SIG-M5 (cell line): ENCODE data around the gene MMP3.

ENCODE experiments used
- DNase-seq: peaks from one replicate; lab custom pipeline; 2025; lab: John Stamatoyannopoulos, UW

The MMP3 gene

DNA sequence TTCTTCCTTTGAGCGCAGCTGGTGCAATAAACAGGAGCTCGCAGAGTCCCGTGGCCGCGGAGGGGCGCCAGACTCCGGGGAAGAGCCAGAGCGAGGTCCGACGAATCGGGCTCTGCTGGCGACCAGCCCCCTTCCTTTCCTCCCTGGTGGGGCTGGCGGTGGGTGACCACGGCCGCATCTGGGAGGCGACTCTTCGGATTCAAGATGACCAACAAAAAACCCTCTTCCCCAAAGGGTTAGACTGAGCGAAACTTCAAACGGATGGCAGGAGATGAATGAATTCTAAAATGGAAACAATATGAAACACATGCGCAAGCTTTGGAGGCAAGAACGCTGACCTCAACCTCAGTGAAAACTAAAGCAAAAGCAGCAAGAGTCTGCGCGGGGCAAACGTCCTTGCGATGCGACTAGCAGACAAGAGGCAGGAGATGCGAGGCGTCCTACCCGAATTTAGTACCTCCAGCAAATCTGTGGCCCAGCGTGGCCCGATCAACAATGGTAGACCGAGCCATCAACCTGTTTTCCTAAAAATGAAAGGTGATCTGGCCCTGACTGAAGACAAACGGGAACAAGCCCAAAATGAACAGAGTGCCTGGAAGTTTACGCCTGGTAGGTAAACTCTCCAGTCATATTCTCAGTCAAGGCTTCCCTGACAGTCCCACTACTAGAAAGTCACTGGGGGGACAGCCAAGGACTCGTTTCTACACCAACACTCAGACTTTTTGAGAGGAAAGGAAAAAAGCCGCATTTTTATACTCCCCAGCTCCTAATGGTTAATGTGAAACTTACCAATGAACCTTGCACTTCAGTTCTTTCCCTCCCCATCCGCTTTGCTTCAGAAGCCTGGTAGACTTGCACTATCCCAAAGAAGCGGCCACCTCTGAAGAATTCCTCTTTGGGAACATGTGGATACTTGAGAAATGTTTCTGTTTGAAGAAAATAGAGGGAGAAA, 11.6 kb downstream of the MMP3 start:
- no peak for DNase-seq

DNA sequence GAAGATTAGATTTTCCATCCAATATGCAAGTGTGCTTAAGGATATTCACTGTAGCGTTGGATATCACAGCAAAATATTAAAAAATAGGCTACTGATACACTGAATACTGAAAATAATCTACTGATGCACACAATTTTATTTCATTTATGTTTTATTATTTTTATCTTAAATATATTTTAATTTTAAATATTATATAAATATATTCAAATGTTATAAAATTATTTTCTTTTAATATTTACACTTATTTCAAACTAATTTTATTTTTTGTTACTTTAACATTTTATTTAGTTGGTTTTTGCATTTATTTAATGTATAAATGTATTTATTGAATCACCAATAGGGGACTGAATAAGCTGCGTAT, 12.3 kb downstream of the MMP3 start:
- DNase-seq, result no peak

DNA sequence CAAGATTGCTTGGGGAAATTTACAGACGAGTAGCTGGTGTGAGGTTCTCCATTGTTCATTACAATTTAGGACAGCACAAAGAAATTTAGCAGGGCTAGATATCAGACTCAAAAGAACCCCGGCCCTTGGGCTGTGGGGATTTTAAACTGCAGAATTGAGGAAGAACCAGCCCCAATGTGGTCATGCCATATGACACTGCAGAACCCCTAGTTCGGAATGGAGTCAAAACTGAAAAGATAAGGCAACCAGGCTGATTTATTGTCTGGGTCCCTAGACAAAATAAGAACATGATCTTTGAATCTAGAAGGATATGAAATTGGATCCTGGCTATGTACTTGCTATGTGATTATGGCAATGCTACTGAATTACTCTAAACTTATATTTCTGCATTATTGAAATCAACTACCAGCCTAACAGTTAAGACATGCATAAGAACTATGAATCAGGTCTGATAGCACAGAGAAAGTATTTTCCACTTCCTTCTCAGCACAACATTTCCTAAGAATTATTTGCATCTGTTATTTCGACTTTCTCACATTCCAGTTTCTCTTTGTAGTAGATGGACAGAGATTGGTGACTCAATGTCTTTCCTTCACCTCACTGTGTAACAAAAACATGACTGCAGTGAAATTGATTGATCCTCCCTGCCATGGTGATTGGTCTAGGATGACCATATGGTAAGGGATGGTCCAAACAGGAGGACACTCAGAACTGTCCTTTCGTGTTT, 13.2 kb downstream of the MMP3 start:
- no peak for DNase-seq

DNA sequence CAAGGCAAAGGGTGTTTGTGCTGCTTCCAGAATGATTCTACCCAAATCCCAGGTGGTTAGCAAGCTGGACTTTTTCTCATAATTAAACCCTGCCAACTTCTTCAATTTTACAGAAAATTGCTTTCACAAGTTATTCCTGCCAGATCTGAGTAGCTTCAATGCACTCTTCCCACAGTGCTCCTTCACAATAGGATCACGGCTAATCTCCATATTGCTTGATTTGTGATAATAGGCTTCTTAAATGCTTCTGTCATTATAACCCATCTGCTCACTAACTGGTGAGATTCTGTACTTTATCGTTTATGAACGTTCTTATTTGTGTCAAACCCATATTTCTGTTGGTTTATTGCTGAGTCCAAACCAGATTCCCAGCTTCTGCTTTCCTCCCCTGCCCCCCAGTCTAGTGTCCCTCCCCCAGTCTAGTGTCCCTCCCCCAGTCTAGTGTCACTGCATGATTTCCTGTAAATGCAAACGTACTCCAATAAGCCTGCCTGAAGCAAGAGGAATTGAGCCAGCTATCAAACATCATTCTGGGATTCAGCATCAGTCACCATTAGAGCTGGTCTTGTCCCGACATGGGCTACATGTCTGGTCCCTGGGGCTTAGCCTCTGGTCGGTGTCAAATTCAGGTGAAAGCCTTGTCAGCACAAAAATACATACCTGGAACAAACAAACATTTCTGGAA, 14.0 kb downstream of the MMP3 start:
- no peak for DNase-seq

DNA sequence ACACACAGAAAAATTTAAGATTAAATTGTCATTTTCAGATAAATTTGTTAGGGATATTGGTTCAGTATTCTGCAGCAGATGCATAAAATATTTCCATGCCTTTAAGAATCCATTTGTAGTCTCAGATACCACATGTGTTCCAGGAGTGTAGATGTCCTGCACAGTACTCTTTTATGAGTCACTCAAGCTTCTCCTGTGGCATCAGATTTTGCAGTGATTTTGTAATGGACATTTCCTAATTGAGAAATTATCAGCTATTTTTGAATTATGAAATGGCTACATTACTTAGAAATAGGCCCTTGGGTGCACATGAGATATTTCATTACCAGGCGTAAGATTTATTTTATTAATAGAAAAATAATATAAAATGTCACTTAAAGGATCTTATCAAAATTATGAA, 18.9 kb downstream of the MMP3 start:
- DNase-seq, result no peak

DNA sequence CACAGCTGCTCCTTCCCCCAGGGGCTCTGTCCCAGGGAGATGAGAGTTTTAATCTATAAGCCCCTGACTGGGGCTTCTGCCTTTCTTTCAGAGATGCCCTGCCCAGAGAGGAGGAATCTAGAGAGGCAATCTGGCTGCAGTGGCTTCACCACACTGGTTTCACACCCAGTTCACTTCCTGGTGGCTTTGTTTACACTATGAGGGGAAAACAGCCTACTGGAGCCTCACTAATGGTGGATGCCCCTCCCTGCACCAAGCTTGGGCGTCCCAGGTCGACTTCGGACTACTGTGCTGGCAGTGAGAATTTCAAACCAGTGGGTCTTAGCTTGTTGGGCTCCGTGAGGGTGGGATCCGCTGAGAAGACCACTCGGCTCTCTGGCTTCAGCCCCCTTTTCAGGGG, 23.9 kb downstream of the MMP3 start:
- DNase-seq, result no peak

DNA sequence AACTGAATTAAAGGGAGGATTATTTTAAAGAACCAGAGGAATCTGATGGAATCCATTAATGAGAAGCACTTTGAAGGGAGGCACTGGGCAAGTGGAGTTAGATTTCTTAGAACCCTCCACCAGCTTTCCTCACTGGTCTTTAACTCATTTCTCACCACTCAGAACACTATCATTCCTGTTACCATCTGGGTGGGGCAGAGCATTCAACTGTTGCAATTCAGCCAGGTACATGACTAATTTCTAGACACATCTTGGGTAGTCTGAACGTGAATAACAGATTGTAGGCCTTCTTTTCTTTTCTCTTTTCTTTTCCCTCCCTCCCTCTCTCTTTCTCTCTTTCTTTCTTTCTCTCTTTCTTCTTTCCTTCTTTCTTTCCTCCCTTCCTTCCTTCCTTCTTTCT, 29.9 kb downstream of the MMP3 start:
- no peak for DNase-seq

DNA sequence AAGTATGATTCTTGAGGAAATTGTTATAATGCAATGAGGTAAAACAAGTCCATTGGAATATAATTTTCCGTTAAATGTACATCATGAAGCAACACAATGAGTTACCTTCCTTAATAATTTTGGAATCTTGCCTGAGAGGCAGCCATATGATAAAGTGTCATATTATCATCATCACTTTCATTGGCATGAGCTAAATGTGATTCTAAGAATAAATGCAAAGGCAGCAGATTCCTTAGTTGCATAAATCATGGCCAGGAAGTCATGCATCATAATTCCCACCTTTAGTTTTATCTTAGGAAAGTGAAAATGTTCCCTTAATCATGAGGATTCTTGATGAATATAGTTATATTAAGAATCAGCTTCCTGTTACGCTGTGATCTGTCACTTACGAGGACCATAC, 31.2 kb downstream of the MMP3 start:
- DNase-seq, result no peak

DNA sequence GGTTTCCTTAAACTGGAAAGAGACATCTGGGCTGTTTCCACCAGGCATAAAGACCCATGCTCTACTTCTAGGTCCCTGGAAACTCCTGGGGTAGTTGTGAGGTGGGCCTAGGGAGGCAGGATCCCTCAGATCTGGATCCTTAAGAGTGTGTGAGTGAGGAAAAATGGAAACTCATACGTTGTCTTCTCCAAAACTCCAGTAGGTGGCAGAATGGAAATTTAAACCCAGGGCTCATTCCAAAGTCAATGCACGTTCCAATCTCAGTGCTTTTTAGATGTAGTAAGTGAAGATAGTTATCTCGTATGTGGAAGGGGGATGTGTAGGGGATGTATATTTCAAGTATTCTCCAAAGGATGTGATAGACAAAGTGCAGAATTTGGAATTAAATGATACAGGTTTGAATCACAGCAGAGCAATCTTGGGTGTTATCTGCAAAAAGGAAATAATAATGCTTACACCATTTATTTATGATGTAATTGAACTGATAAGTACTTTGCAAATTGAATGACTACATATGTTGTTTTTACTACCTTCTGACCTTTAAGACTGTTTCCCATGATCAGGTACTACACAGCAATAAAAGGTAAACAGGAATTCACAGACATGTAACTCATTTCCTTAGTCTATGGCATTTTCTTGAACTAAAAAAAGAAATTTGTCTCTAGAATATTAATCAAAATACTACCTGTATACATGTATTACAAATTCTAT, 32.3 kb downstream of the MMP3 start:
- no peak for DNase-seq

DNA sequence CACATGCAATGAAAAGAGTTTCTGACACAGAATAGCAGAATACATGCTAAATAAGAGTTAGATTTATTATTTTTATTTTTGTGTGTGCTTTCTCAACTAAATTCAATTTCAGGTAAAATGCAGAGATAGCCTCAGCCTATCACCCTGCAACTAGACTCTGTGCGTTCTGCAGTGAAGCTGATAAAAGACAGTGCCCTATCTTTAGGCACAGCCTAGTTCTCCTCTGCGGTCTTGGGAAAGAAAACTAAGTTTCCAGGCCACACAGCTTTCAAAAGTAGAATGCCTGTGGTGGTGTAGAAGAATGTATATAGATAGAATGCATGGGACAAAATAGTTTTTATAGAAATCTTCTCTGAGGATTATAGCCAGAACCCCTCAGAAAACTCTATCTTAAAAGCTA, 33.4 kb downstream of the MMP3 start:
- no peak for DNase-seq

DNA sequence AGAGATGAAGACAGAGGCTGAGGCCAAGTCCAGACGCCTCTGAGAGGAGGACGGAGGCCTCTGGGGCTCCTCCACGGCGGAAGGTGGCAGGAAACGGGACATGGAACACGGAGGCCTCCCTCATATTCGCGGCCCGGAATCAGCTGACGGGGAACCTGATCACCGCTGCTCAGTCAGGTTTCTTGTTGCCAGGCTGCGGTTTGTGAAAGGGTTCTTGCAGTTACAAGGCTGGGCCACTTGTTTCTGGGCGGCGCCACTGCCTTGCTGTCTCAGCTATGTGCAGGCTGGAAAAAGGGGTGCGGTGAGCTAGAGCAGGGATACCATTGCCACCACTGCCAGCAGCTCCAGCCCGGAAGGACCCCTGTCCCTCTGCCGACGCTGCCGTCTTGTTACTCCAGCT, 35.5 kb downstream of the MMP3 start:
- DNase-seq, result no peak

DNA sequence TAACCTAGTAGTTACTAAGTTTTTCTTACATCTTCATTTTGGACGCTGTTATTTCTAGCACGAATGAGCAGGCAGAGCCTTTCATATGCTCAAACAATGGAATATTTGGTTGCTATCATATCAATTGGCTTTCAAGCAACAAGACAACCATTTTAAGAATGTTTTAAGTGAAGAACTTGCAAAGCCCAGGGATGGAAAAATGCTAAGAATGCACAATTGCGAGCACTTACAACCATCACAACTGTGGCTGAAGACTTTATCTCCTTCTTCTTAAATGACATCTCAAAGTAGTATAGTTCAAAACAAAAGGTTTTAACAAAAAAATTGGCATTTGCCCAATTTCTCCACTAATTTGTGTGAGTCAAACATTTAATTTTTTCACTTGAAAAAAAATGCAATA, 37.1 kb downstream of the MMP3 start:
- no peak for DNase-seq

DNA sequence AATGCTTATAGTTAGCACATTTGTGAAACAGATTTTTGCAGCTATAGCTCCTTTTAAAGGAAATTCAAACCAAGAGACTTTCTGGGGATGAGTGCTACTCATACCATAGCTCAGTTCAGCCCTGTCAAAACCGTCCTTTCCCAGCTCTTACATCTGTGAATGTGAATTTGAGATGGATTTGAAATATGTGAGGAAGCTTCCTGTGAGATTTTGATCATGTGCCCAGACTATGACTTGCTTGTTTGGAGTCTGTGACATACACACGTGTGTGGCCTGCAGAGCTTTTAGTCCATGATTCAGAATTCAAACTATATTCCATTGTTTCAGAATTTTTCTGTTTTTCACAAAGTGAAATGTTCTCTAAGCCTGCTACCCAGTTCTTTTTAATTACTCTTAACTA, 41.1 kb downstream of the MMP3 start:
- no peak for DNase-seq

DNA sequence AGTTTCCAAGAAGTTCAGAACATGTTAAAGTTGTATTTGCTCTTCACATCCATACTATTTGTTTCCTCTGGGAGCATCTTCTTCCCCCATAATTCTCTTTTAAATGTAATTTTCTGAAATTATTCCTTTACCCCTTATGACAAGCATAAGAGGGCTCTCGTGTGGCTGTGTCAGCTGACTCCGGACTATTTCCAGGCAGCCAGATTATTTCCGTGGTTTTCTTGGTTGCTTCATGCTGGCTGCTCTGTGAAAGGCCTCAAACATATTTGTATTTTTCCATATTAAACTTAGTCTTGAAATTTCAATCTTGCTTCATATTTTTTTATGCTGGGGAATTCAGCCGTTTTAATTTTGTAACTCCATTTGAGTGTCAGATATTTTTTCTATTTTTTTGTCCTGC, 42.6 kb downstream of the MMP3 start:
- no peak for DNase-seq

DNA sequence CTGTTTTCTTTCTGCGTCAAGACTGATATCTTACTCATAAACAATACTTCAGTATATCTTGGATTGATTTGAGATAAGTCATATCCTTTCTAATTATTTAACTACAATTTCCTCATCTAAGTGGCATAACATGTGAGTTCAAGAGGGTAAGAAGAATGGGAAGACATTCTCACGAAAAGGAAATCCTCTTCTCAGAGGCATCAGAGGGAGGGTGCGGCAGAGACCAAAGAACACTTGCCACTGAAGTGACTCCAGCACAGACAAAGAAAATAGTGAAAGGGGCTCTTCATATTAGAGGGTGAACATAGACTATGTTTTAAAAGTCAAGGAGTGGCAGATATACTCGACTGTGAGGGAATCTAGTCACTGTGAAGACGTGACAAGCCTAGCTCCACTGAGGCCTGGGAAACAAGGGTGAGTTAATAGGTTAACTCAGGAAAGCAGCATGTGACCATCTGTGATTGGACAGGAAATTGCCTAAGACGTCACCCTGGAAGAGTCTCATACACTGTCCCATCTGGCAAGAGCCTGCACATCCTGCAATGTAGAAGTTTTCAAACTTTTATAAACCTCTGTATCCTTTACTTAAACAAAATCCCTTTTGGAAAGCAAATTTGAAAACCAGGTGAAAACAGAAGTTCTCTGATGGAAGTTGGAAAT, 43.6 kb downstream of the MMP3 start:
- DNase-seq, result no peak

DNA sequence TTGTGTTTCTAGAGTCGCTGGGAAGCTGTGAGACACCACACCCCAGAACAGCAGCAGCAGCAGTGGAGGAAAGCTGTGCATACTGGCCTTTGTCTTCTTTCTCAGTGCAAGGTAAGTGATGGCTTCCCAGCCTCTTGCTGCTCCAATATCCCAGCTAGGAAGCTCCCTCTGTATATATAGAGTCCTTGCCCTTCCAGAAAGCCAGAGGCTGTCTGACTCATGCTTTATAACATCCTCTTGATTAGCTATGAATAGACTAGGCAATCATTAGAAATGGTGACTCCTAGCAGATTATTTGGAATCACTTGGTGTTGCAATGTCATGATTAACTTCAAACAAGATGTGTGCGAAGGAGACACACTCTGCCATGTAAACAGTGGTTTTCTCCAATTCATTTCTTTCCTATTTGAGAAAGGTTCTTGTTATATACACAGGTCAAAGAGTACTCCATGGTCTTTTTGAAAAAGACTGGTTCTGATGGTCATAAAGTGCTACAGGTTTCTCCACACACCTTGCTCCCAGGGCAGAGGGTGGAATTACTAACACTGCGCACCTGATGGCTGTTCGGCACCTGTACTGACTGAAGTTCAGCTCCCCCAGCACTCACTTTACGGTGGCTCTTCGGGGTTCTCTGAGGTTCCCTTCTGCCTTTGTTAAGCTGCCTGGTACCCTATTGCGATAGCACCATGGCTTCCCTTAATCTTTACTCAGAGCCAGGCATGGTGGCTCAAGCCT, 45.2 kb downstream of the MMP3 start, which contains the start of gene MMP1:
Gene MMP1 (minus strand): TSS at position 149 of the 735 bp plus-strand sequence. CDS start 68 bp downstream, at position 81.
- no peak for DNase-seq

DNA sequence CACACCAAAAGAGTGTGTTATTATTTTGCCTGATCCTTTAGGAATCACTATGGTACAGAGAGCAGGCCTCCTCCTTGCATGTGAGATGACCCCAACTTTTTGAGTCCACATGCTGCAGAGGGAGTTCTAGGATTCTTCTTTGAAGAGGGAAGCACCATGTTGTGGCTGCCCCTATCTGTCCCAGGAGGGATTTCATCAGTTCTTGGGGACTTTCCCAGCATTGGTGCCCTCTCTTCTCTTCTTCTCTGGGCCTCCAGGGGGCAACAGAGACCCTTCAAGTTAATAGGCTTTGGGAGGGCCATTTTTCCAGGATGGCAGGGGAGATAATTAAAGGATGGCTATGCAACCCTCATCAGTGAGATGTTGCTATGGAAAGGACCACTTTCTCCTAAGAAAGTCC, 49.0 kb downstream of the MMP3 start:
- DNase-seq, result no peak

DNA sequence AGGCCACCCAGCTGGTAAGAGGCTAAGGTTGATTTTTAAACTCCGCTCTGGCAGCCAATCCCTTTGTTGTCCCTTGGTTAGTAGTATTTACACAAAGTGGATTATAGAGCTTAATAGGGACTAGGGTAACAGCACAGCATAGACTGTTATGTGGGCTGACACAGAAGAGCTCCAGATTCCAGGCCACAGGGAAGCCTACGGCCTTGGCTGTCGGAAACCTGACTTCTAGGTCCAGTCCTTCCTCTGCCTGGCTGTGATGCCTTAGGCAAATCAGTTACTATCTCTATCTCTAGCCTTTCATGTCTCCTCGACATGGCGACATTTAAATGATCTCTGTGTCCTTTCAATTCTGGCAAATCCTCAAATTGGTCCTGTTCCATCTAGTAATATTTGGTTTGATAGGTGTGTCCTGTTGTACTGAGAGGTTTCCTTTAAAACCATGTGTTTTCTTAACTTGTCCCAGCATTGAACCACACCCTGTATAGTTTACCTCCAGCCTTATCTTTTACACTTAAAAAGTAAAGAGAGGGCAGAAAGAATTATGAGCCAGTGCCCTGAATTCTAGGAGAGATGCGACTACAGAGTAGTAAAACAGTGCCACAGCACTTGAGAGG, 49.6 kb downstream of the MMP3 start:
- DNase-seq, result no peak

DNA sequence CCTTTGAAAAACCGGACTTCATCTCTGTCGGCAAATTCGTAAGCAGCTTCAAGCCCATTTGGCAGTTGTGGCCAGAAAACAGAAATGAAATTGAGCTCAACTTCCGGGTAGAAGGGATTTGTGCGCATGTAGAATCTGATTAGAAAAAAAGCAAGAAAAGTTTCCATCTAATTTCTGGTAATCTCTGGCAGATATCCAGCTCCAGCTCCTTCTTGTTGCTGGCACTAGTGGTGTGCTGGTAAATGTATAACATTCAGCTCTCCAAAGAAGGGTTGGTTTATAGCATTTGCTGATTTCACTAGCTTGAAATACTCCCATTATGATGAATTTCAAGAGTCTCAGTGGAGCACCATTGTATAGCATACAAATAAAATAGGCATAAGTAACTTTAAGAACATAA, 50.8 kb downstream of the MMP3 start:
- no peak for DNase-seq

DNA sequence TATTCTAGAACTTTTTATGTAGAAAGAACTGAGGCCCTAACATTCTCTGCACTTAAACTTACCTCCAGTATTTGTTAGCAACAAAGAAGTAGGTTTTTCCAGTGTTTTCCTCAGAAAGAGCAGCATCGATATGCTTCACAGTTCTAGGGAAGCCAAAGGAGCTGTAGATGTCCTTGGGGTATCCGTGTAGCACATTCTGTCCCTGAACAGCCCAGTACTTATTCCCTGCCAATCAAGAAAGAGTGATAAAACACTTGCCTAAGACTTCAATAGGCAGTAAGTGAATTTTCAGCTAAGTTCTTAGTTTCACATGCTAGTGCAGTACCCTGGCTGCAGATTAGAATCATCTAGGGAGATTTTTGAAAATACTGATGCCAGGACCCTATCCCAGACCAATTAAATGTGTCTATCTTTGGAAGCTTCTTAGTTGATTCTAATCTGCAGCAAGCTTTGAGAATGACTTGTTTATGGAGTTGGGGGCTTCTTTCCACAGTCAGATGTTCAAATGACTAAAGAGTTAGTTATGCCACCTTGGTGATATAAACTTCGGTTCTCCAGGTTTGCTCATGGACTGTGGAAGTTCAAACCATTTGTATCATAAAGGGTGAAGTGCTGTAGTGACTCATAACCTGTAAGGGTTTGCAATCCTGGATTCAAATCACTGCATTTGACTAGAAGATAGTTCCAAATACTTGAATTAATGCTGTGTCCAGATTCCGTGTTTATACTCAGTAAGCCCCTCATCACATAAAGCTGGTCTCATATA, 52.0 kb downstream of the MMP3 start:
- DNase-seq, result no peak
